MG63 (cell line): ENCODE measurements around the gene ZDHHC18. TPM values are rescaled to one million over a fixed set of nuclear protein-coding genes. Genes with fewer than 3 reads are reported as not detected.
"Not testable (repeated sequence)": the region's sequence is repeated elsewhere in the genome, so short reads cannot be mapped to it uniquely, and the experiment has no call there.

Source experiments
- DNase-seq: peaks from one replicate; pipeline ENCODE4 v3.0.0-alpha.2; 2020
- H3K27me3 ChIP-seq: fragments of 250-450 bp; sonication (Bioruptor Pico); 2 replicates; pipeline ENCODE4 v1.5.1; 2020; ENCODE audit warnings: mild to moderate bottlenecking, moderate library complexity
- H3K36me3 ChIP-seq: fragments of 250-450 bp; sonication (Bioruptor Pico); 2 replicates; pipeline ENCODE4 v1.5.1; 2020; ENCODE audit warnings: mild to moderate bottlenecking, moderate library complexity
- H3K4me3 ChIP-seq: fragments of 250-450 bp; sonication (Bioruptor Pico); 2 replicates; pipeline ENCODE4 v1.5.1; 2020; ENCODE audit warnings: mild to moderate bottlenecking, moderate library complexity
- H3K9me3 ChIP-seq: fragments of 250-450 bp; sonication (Bioruptor Pico); 2 replicates; pipeline ENCODE4 v1.5.1; 2020; ENCODE audit warnings: mild to moderate bottlenecking, moderate library complexity
- total RNA-seq: library from RNA; depleted of rRNA; stranded (reverse); fragments of >200 nt; shearing (Covaris generic); gene quantifications from 2 replicates; pipeline ENCODE4 v1.2.3, GENCODE V29; 2014; ENCODE audit warnings: low replicate concordance

Gene ZDHHC18
- total RNA-seq, 1 experiment from 2014 or later, result 12.7 TPM

GRCh38 chr1:26861889-26862378 lies 35.4 kb downstream of the ZDHHC18 start:
- DNase-seq, result no peak

GRCh38 chr1:26862781-26863684 lies 36.5 kb downstream of the ZDHHC18 start, which contains the start of gene SFN:
SFN (plus strand) TSS chr1:26863149; CDS start chr1:26863213, 64 bp downstream.
- H3K9me3 ChIP-seq, result no peaks in the 10 kb centered on the region
- H3K36me3 ChIP-seq, result no peaks in the 10 kb centered on the region
- no peak within 1 kb of the TSS for H3K4me3 ChIP-seq
- DNase-seq, result no peak
- no peaks in the 10 kb centered on the region for H3K27me3 ChIP-seq

More at GRCh38 chr1:26861889-26862378, 35.4 kb downstream of the ZDHHC18 start:
- Histone ChIP-seq H3K4me3 (no peak overlapping the region), H3K36me3 (no peaks in the 10 kb centered on the region), H3K27me3 (no peaks in the 10 kb centered on the region), H3K9me3 (no peaks in the 10 kb centered on the region)

GRCh38 chr1:26863685-26864077 lies 37.2 kb downstream of the ZDHHC18 start:
- no peak for DNase-seq

GRCh38 chr1:26864610-26865480 lies 38.4 kb downstream of the ZDHHC18 start:
- Histone ChIP-seq H3K9me3 (no peaks in the 10 kb centered on the region), H3K27me3 (no peaks in the 10 kb centered on the region), H3K4me3 (peak overlapping the region; percentile 57), H3K36me3 (no peaks in the 10 kb centered on the region)
- peak; percentile 99 for DNase-seq

More at GRCh38 chr1:26863685-26864077, 37.2 kb downstream of the ZDHHC18 start:
- no peaks in the 10 kb centered on the region for H3K36me3 ChIP-seq
- no peaks in the 10 kb centered on the region for H3K27me3 ChIP-seq
- no peak overlapping the region for H3K4me3 ChIP-seq
- H3K9me3 ChIP-seq, result no peaks in the 10 kb centered on the region

- not testable (repeated sequence) for DNase-seq, H3K9me3 ChIP-seq, H3K36me3 ChIP-seq, H3K4me3 ChIP-seq, H3K27me3 ChIP-seq
These were observed 46.6 kb downstream of the ZDHHC18 start for GRCh38 chr1:26873097-26873496.

- H3K4me3 ChIP-seq, result no peak overlapping the region
- H3K9me3 ChIP-seq, result no peaks in the 10 kb centered on the region
- no peaks in the 10 kb centered on the region for H3K27me3 ChIP-seq
- no peak for DNase-seq
- H3K36me3 ChIP-seq, result peaks cover 14% of the 10 kb centered on the region
These were observed 48.4 kb downstream of the ZDHHC18 start for GRCh38 chr1:26874896-26875295.

- Histone ChIP-seq H3K4me3 (no peak overlapping the region), H3K36me3 (peaks cover 28% of the 10 kb centered on the region), H3K27me3 (no peaks in the 10 kb centered on the region), H3K9me3 (no peaks in the 10 kb centered on the region)
- no peak for DNase-seq
These were observed 50.8 kb downstream of the ZDHHC18 start for GRCh38 chr1:26877326-26877725.

- no peak overlapping the region for H3K4me3 ChIP-seq
- H3K27me3 ChIP-seq, result no peaks in the 10 kb centered on the region
- no peaks in the 10 kb centered on the region for H3K9me3 ChIP-seq
- peaks cover 47% of the 10 kb centered on the region for H3K36me3 ChIP-seq
- no peak for DNase-seq
These were observed 53.3 kb downstream of the ZDHHC18 start for GRCh38 chr1:26879793-26880192.

GRCh38 chr1:26881611-26882010 lies 55.1 kb downstream of the ZDHHC18 start:
- H3K9me3 ChIP-seq, H3K4me3 ChIP-seq, H3K27me3 ChIP-seq: not testable (repeated sequence)
- DNase-seq, result peak; percentile 18
- peaks cover 64% of the 10 kb centered on the region for H3K36me3 ChIP-seq

GRCh38 chr1:26882696-26883463 lies 56.4 kb downstream of the ZDHHC18 start:
- no peaks in the 10 kb centered on the region for H3K9me3 ChIP-seq
- no peak for DNase-seq
- no peak overlapping the region for H3K4me3 ChIP-seq
- H3K36me3 ChIP-seq, result peaks cover 61% of the 10 kb centered on the region
- H3K27me3 ChIP-seq, result no peaks in the 10 kb centered on the region

- Histone ChIP-seq H3K9me3 (no peaks in the 10 kb centered on the region), H3K36me3 (peaks cover 69% of the 10 kb centered on the region), H3K27me3 (no peaks in the 10 kb centered on the region), H3K4me3 (no peak overlapping the region)
- no peak for DNase-seq
These were observed 60.6 kb downstream of the ZDHHC18 start for GRCh38 chr1:26887125-26887524.

- peaks cover 60% of the 10 kb centered on the region for H3K36me3 ChIP-seq
- H3K27me3 ChIP-seq, result no peaks in the 10 kb centered on the region
- no peak overlapping the region for H3K4me3 ChIP-seq
- H3K9me3 ChIP-seq, result no peaks in the 10 kb centered on the region
- DNase-seq, result no peak
These were observed 61.7 kb downstream of the ZDHHC18 start for GRCh38 chr1:26888231-26888630.

- Histone ChIP-seq H3K36me3 (peaks cover 48% of the 10 kb centered on the region), H3K27me3 (no peaks in the 10 kb centered on the region), H3K4me3 (peak within 1 kb of the TSS; percentile 99), H3K9me3 (no peaks in the 10 kb centered on the region)
- DNase-seq, result peak; percentile 71
These were observed 63.3 kb downstream of the ZDHHC18 start, which contains the start of gene GPN2 for GRCh38 chr1:26889551-26890466. GPN2 (minus strand) TSS chr1:26890283; CDS start chr1:26890096, 187 bp downstream.

GRCh38 chr1:26890467-26890796 lies 63.9 kb downstream of the ZDHHC18 start:
- Histone ChIP-seq H3K27me3 (no peaks in the 10 kb centered on the region), H3K4me3 (peak overlapping the region; percentile 99), H3K36me3 (peaks cover 42% of the 10 kb centered on the region), H3K9me3 (no peaks in the 10 kb centered on the region)
- DNase-seq, result no peak

GRCh38 chr1:26894263-26894662 lies 67.8 kb downstream of the ZDHHC18 start:
- no peak for DNase-seq
- H3K27me3 ChIP-seq, result no peaks in the 10 kb centered on the region
- H3K36me3 ChIP-seq, result peaks cover 32% of the 10 kb centered on the region
- no peaks in the 10 kb centered on the region for H3K9me3 ChIP-seq
- H3K4me3 ChIP-seq, result no peak overlapping the region
